HG03135 (cell line): ENCODE data around the gene UBE3B.

Experiments used
- ATAC-seq: cut with Tn5 transposase; IDR thresholded peaks from one replicate; pipeline ENCODE4 v1.9.1; 2021; ENCODE audit warnings: mild to moderate bottlenecking, moderate library complexity; ENCODE audit not compliant: unreplicated experiment

UBE3B gene

DNA sequence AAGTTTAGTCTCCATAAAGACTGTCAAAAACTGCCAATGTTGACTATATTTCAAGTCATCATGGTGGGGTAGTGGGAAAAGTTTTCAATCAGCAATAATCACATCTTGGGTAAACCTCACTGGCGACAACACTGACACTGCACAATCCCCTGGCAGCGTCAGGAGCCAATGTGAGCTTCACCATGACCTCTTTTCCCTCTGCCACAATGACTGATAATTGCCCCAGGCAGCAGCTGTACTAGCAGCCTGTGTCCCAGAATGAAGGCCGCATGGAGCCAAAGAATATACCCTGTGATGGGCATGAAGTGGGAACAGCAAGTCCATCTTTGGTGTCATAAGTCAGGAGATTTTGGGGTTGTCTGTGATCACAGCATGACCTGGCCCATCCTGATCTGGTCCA is 90.5 kb downstream of the UBE3B start:
- ATAC-seq, result no peak

DNA sequence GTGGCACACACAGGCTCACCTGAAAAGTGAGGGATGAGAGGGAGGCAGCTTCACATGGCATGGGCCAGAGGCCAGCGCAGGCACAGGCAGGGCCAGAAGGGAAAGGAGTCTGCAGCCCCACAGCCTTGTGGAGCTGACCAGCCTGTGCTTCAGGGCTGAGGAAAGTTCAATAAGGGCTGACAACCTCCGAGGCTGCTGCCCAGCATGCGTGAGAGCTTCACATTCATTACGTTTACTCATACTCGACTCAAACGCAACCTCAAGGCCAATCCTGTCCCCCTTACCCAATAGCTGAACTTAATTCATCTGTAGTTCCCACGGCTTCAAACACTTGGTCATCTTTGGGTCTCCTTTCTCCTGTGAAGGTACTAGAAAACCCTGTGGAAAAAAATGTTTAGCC is 91.1 kb downstream of the UBE3B start:
- ATAC-seq, result no peak

DNA sequence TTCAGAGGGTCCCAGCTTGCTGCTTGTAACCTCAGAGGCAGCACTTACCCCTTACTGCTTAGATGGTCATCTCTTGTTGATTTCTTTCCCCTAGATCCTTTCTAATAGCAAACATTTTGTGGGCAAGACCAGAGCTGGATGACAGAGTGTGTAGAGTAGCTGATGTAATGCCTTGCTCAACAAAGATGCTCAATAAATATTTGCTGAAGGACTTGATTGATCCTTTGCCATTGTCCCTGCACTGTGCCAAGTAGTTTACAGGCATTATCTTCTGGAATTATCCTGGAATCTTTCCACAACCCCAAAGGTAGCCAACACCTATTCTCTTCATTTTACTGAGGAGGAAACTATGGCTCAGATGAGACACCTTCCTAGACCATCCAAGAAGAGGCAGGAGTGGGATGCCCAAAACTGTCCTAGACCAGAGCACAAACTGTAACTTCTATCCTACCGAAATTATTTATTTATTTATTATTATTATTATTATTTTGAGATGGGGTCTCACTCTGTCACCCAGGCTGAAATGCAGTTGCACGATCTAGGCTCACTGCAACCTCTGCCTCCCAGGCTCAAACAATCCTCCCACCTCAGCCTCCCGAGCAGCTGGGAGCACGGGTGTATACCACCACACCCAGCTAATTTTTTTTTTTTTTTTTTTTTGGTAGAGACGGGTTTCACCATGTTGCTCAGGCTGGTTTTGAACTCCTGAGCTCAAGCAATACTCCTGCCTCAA is 94.5 kb downstream of the UBE3B start:
- no peak for ATAC-seq

DNA sequence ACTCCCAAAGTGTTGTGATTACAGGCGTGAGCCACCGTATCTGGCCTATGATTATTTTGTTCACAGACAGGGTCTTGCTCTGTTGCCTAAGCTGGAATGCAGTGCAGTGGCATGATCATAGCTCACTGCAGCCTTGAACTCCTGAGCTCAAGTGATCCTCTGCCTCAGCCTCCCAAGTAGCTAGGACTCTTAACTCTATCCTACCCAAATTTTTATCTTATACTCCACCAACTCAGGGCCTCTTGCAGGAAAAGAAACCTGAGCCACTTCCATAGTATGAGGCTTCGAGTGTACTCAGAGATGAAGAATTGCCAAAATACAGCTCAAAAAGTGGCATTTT is 95.0 kb downstream of the UBE3B start:
- no peak for ATAC-seq

DNA sequence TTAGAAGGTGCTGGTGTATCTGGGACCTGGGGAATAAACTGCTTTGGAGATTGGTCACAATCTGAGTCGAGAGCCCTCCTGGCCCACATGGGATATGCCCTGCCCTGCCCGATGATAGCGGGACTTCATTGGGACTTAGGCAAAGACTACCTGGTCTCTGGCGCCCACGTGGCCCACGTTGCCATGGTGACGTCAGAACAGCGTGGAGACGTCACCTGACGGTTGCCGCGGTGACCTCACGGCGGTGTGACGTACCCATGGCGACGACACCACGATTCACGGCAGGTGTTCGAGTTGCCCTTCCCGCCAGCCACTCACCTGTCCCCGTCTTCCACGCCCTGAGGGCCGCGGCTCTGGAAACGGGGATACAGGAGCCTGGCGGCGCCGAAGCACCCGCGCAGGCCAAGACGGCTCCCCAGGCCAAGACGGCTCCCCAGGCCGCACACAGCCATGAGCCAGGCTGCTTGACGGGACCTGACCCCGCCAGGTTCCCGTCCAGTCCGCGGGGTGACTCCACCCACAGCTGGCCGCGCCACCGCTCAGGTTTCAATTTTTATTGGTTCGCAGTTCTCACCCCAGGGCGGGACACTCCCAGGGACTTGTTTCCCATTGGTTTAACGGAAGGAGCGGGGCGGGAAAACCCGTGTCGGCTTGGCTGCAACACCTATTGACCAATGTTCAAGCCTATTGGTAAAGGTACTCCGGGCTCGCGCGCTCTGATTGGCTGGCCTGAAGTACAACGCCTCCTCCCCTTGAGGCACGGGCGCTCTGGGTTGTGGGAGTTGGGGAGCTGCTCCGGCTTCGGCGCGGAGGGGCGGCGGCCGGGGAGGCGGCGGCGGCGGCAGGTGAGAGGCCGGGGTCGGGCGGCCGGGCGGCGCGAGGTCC is 95.8 kb downstream of the UBE3B start, which contains the start of the genes MMAB and MVK:
TSS of gene MMAB (minus strand) at position 476 of the 885 bp plus-strand sequence. CDS start at position 452, 24 bp downstream.
TSS of gene MVK (plus strand) at position 766 of the 885 bp plus-strand sequence. CDS start 1,029 bp downstream, outside the sequence.
- peak; percentile 90 for ATAC-seq

DNA sequence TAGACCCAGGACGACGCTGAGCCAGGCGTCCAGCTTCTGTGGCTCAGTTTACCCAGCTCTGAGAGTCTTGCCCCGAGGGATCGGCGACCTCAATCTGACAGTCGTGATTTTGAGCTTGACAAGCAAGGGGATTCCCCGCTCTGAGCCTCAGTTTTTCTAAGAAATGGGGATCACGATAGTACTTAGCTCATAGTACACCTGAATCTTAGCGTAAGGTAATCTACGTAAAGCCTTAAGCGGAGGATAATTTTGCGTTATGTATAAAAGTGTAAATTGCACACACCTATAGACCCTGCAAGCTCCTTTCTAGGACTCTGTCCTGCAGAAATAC is 96.4 kb downstream of the UBE3B start:
- peak; percentile 4 for ATAC-seq

DNA sequence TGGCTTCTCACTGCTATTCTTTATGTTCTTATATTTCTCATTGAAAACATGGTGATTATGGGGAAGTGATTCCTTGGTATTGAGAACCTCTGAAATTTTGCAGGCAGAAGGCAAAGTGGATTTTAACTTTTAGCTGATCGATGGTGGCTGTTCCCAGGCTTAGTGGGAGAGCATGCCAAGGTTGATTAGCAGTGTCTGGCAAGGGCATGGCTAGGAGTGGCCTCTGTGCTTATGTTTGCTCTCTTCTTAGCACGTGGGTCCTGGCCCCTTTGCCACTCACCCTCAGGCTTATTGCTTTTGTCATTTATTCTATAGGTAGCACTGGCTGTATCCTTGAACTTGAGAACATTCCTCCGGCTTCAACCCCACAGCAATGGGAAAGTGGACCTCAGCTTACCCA is 98.2 kb downstream of the UBE3B start:
- no peak for ATAC-seq

DNA sequence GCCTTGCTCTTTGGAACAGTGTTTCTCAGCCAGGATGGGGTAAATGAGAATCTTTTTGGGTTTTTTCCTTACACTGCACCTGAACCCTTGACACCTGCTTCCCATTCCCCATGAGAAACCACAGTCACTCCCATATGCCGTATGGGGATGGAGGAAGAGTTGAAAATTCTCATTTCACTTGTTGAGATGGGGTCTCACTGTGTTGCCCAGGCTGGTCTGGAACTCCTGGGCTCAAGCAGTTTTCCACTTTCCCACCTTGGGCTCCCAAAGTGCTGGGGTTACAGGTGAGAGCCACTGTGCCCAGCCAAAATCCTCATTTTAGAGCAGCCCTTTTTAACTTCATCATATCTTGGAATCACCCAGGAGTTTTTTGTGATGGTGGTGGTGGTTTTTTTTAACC is 99.9 kb downstream of the UBE3B start:
- no peak for ATAC-seq

DNA sequence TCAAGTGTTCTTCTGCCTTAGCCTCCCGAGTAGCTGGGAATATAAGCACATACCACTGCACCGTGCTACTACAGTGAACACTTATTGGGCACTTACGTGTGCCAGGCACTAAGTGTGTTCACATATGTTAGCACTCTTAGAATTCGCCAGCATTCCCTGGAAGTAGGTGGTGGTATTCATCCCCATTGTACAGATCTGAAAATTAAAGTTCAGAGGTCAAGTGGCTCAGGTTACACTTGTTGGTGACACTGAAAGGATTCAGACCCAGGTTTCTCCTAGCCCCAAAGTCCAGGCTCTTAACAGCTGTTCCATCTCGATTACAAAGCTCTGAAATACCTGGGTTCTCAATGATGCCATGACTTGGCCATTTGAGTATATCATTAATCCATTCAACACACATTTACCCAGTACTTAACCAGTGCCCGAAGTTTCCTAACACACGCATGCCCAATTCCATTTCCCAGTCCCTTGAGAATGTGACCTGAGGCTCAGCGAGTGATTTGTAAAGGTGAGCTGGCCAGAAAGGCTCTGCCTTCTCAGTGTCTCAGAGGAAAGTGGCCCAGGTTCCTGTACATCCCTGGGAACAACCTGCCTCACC is 101.0 kb downstream of the UBE3B start:
- no peak for ATAC-seq

DNA sequence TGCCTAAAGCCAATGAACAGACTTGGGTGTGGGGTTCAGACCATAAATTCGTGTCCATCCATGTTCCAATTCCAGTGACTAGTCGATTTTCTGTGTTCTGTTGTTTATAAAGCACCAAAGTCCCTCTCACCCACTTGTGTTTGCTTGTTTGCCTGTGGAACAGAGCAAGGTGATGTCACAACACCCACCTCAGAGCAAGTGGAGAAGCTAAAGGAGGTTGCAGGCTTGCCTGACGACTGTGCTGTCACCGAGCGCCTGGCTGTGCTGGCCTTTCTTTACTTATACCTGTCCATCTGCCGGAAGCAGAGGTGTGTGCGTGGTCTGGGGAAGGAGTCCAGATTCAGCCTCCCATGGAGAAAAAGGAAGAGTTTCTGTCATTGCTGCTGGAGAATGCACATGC is 102.2 kb downstream of the UBE3B start:
- ATAC-seq, result no peak

DNA sequence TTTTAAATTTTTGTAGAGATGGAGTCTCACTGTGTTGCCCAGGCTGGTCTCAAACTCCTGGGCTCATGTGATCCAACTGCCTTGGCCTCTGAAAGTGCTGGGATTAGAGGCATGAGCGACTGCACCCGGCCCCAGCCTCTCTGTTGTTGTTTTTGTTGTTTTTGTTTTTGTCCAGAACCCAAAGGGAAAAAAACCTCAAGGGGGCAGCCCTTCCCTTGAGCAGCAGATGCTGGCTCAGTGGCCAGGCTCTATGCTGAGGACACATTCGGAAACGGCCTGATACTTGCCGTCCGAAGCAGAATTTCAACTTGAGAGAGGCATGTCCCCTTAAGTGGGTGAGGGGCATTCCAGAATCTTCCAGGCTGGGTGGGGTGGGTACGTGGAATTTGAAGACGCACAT is 102.8 kb downstream of the UBE3B start:
- ATAC-seq, result no peak

DNA sequence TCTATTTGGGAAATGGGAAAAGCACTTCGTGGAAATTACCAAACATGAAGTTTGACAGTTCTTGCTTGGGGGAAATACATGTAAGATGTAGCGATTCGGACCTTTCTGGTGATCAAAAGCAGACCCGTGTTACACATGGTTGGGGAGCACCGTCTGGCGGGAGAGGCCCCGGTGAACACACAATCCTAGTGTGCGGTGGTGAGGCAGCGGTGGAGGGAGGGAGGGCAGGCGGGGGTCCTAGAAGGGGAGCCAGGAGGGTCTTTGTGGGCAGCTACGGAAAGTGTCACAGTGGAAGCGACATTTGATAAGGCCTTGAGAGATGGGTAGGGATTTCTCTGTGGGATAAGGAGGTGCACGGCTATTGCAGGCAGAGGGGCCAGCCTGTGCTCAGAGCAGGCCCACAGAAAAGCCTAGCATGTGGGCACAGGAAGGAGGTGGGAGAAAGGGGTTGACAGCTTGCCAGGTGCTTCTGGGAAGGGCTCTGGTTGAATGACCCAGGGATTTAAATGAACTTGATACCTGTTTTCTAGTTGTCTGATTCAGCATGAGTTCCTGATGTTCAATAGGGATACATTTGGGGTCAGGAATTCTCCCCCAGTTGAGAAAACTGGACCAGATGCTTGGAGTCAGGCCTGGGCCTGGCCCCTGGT is 103.4 kb downstream of the UBE3B start:
- no peak for ATAC-seq

DNA sequence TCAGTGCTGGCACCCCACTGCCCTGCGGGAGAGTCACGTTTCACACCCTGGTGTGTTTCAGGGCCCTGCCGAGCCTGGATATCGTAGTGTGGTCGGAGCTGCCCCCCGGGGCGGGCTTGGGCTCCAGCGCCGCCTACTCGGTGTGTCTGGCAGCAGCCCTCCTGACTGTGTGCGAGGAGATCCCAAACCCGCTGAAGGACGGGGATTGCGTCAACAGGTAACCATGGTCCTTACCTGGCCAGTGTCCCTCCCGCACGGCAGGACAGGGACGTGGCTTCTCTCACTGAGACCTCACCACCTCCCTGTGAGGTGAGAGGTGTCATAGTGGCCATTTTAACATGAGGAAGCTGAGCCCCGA is 103.9 kb downstream of the UBE3B start:
- no peak for ATAC-seq

DNA sequence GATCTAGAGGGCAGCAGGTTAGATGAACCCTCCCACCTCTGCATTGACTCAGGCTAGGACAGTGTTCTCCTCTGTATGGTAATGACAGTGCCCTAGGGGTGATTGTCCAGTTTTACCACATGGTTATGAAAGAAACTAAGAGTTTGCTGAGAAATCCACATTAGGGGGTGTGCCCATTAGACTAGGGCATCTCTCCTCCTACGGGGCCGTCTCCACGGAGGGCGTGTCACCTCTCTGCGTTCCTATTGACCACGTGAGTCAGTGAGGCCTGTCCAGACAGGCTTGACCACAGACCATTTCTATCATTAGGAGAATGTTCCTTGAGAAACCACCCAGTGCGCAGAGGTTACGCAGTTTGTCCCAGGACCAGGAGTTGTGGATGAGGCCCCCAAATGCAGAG is 104.4 kb downstream of the UBE3B start:
- ATAC-seq, result no peak

DNA sequence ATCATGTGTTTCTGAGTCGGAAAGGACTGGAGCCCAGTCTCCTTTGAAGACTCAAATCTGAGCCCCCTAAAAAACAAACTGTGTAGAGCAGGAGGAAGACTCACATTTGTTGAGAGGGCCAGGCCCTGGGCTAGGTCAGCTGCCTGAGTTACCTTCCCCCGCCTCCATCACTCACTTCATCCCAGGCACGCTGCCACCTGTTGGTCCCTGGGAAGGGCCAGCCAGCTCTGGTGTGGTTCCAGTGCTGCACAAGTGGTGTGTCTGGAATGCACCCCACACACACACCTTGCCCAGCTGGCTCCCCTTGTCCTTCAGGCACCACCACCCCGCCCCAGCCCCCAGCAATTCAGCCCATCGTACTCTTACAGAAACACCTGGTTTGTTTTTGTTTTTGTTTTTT is 105.2 kb downstream of the UBE3B start:
- no peak for ATAC-seq

DNA sequence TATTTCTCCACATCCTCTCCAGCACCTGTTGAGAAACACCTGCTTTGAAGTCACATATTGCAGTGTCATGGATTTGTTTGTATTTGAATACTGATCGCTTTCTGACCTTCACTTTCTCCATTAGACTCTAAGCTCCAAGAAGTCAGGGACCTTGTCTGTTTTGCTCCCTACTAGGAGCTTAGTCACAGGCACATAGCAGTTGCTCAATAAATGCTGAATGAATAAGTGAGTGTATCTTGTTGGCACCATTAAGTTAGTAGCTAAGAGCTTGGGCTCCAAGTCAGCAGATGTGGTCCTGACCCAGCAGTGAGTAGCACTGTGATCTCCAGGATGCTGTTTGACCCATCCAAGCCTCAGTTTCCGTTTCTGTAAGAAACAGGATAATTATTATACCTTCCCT is 106.3 kb downstream of the UBE3B start:
- no peak for ATAC-seq
